ENCODE measurements around the gene GALNT10.
A peak's percentile ranks its signal among the peaks of the same experiment; 100 is the strongest.

Gene GALNT10

GRCh38 chr5:154203798-154204578 is 13.5 kb downstream of the GALNT10 start:
- DNase-seq, result no peak

- DNase-seq, result no peak
Observed at GRCh38 chr5:154205441-154206117, 15.0 kb downstream of the GALNT10 start.

- DNase-seq, result peak in 3 of 4 experiments; percentile 16 to 80 (median 66)
Observed at GRCh38 chr5:154206311-154206710, 15.8 kb downstream of the GALNT10 start.

GRCh38 chr5:154207204-154207603 is 16.7 kb downstream of the GALNT10 start:
- DNase-seq, result no peak

- no peak for DNase-seq
Observed at GRCh38 chr5:154209591-154210081, 19.1 kb downstream of the GALNT10 start.

GRCh38 chr5:154210163-154210562 is 19.6 kb downstream of the GALNT10 start:
- no peak for DNase-seq

- DNase-seq, result peak in 3 of 4 experiments; percentile 29 to 45 (median 41)
Observed at GRCh38 chr5:154211641-154212390, 21.3 kb downstream of the GALNT10 start.

- DNase-seq, result peak in 1 of 4 experiments; percentile 18
Observed at GRCh38 chr5:154213592-154213991, 23.1 kb downstream of the GALNT10 start.

- peak in 2 of 4 experiments; percentile 26 to 33 for DNase-seq
Observed at GRCh38 chr5:154214371-154215106, 24.0 kb downstream of the GALNT10 start.

- no peak for DNase-seq
Observed at GRCh38 chr5:154215571-154216325, 25.2 kb downstream of the GALNT10 start.

- DNase-seq, result no peak
Observed at GRCh38 chr5:154217462-154217861, 26.9 kb downstream of the GALNT10 start.

GRCh38 chr5:154218786-154219185 is 28.3 kb downstream of the GALNT10 start:
- no peak for DNase-seq

- no peak for DNase-seq
Observed at GRCh38 chr5:154220625-154221024, 30.1 kb downstream of the GALNT10 start.

- peak; percentile 55 to 80 (median 73) for DNase-seq
Observed at GRCh38 chr5:154221371-154221896, 30.9 kb downstream of the GALNT10 start.

- DNase-seq, result no peak
Observed at GRCh38 chr5:154222414-154222813, 31.9 kb downstream of the GALNT10 start.

- DNase-seq, result no peak
Observed at GRCh38 chr5:154223320-154223719, 32.8 kb downstream of the GALNT10 start.

- DNase-seq, result no peak
Observed at GRCh38 chr5:154227090-154227489, 36.6 kb downstream of the GALNT10 start.

GRCh38 chr5:154228696-154229095 is 38.2 kb downstream of the GALNT10 start:
- DNase-seq, result no peak

GRCh38 chr5:154230526-154230925 is 40.0 kb downstream of the GALNT10 start:
- DNase-seq, result no peak

- DNase-seq, result no peak
Observed at GRCh38 chr5:154234551-154234950, 44.0 kb downstream of the GALNT10 start.

- DNase-seq, result no peak
Observed at GRCh38 chr5:154236011-154236410, 45.5 kb downstream of the GALNT10 start.

All from suppressor macrophage (primary cell).